DOHH2 (cell line): Measurements from ENCODE around the gene PCCA.
"Not testable (repeated sequence)": the region's sequence is repeated elsewhere in the genome, so short reads cannot be mapped to it uniquely, and the experiment has no call there.

Experiments
- H3F3A ChIP-seq: fragments of 200-600 bp; sonication (generic), shearing (Covaris generic); 2 replicates; pipeline ENCODE4 v1.6.0; 2016; ENCODE audit warnings: antibody characterized with exemption, mild to moderate bottlenecking; ENCODE audit not compliant: control insufficient read depth, insufficient read depth
- H3K27ac ChIP-seq: fragments of 200-600 bp; sonication (generic); 2 replicates; pipeline ENCODE4 v1.5.1; 2014; ENCODE audit warnings: low read depth, mild to moderate bottlenecking, low read length, moderate library complexity
- H3K27me3 ChIP-seq: fragments of 200-600 bp; sonication (generic); 2 replicates; pipeline ENCODE4 v1.6.1; 2014; ENCODE audit warnings: mild to moderate bottlenecking, low read length, mixed read lengths; ENCODE audit not compliant: control insufficient read depth
- H3K36me3 ChIP-seq: fragments of 200-600 bp; sonication (generic); 2 replicates; pipeline ENCODE4 v1.6.1; 2014; ENCODE audit warnings: mild to moderate bottlenecking, low read length, moderate library complexity, mixed read lengths; ENCODE audit not compliant: control insufficient read depth
- H3K4me1 ChIP-seq: fragments of 200-600 bp; sonication (generic); 2 replicates; pipeline ENCODE4 v1.6.1; 2014; ENCODE audit warnings: mild to moderate bottlenecking, low read length, mixed read lengths; ENCODE audit not compliant: control insufficient read depth
- H3K4me2 ChIP-seq: fragments of 200-600 bp; sonication (generic); 2 replicates; pipeline ENCODE4 v1.6.0; 2014; ENCODE audit warnings: mild to moderate bottlenecking, low read length, moderate library complexity
- H3K4me3 ChIP-seq: fragments of 200-600 bp; sonication (generic); 2 replicates; pipeline ENCODE4 v1.5.1; 2014; ENCODE audit warnings: mild to moderate bottlenecking, low read length, mixed read lengths
- H3K79me2 ChIP-seq: fragments of 200-600 bp; sonication (generic); 2 replicates; pipeline ENCODE4 v1.6.1; 2014; ENCODE audit warnings: mild to moderate bottlenecking, low read length, mixed read lengths; ENCODE audit not compliant: control insufficient read depth
- H3K9me2 ChIP-seq: fragments of 200-600 bp; sonication (generic); replicated peaks from 2 replicates; pipeline ENCODE4 v1.6.1; 2014; ENCODE audit warnings: mild to moderate bottlenecking, low read length, mixed read lengths; ENCODE audit not compliant: control insufficient read depth
- H3K9me3 ChIP-seq: fragments of 200-600 bp; sonication (generic); 2 replicates; pipeline ENCODE4 v1.6.1; 2014; ENCODE audit warnings: antibody characterized with exemption, low read length, mixed read lengths; ENCODE audit not compliant: control insufficient read depth, insufficient read depth
- H4K20me1 ChIP-seq: fragments of 200-600 bp; sonication (generic); 2 replicates; pipeline ENCODE4 v1.6.0; 2014; ENCODE audit warnings: low read depth, mild to moderate bottlenecking, antibody characterized with exemption, low read length, moderate library complexity; ENCODE audit not compliant: control insufficient read depth, insufficient read depth
- EZH2phosphoT487 ChIP-seq: fragments of 200-600 bp; sonication (generic); IDR thresholded peaks from 2 replicates; pipeline ENCODE4 v1.6.1; 2017; ENCODE audit warnings: borderline replicate concordance, mild to moderate bottlenecking, antibody characterized with exemption, low read length, moderate library complexity, mixed read lengths
- TF ChIP-seq, protein P1 (sequence below): fragments of 200-600 bp; sonication (generic); IDR thresholded peaks from one replicate; pipeline ENCODE4 v1.5.1; 2014; ENCODE audit warnings: antibody characterized with exemption, mild to moderate bottlenecking, low read depth, low read length; ENCODE audit not compliant: poor library complexity, severe bottlenecking

Gene PCCA

GRCh38 chr13:100148422-100148821 is 59.5 kb downstream of the PCCA start:
- no peaks in the 10 kb centered on the region for H3F3A ChIP-seq
- H3K4me1 ChIP-seq = no peaks in the 10 kb centered on the region
- no peaks in the 10 kb centered on the region for H3K79me2 ChIP-seq
- H3K36me3 ChIP-seq = no peaks in the 10 kb centered on the region
- TF ChIP-seq, protein P1, sequence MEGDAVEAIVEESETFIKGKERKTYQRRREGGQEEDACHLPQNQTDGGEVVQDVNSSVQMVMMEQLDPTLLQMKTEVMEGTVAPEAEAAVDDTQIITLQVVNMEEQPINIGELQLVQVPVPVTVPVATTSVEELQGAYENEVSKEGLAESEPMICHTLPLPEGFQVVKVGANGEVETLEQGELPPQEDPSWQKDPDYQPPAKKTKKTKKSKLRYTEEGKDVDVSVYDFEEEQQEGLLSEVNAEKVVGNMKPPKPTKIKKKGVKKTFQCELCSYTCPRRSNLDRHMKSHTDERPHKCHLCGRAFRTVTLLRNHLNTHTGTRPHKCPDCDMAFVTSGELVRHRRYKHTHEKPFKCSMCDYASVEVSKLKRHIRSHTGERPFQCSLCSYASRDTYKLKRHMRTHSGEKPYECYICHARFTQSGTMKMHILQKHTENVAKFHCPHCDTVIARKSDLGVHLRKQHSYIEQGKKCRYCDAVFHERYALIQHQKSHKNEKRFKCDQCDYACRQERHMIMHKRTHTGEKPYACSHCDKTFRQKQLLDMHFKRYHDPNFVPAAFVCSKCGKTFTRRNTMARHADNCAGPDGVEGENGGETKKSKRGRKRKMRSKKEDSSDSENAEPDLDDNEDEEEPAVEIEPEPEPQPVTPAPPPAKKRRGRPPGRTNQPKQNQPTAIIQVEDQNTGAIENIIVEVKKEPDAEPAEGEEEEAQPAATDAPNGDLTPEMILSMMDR = no peak
- no peak for TF ChIP-seq EZH2phosphoT487
- H3K9me2 ChIP-seq = no peaks in the 10 kb centered on the region
- H4K20me1 ChIP-seq = no peaks in the 10 kb centered on the region
- H3K4me3 ChIP-seq = no peak overlapping the region
- no peak overlapping the region for H3K4me2 ChIP-seq
- no peaks in the 10 kb centered on the region for H3K27me3 ChIP-seq
- H3K27ac ChIP-seq = no peak overlapping the region
- no peaks in the 10 kb centered on the region for H3K9me3 ChIP-seq

DNA sequence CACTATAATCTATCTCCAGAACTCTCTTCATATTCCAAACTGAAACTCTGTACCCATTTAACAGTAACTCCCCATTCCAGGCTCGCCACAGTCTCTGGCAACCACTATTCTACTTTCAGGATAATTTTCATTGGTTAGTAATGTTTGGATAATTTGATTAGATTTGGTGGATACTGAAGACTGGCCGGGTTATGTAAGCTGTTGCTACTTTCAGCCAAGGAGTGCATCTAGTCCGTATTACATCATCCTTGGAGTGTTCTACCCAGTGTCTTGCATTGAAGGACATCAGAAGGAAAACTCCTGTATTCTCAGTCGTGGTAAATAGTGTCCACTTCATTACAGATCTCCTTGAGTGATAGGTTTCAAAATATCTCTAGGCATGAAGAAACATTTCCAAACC is 60.5 kb downstream of the PCCA start:
- H3K27me3 ChIP-seq = no peaks in the 10 kb centered on the region
- no peak overlapping the region for H3K4me3 ChIP-seq
- no peak overlapping the region for H3K4me2 ChIP-seq
- H3K79me2 ChIP-seq = no peaks in the 10 kb centered on the region
- no peaks in the 10 kb centered on the region for H3K36me3 ChIP-seq
- H3K9me3 ChIP-seq = no peaks in the 10 kb centered on the region
- H3K27ac ChIP-seq = no peak overlapping the region
- TF ChIP-seq, protein P1 = no peak
- TF ChIP-seq EZH2phosphoT487 = no peak
- no peaks in the 10 kb centered on the region for H3F3A ChIP-seq
- H3K4me1 ChIP-seq = no peaks in the 10 kb centered on the region
- no peaks in the 10 kb centered on the region for H3K9me2 ChIP-seq
- H4K20me1 ChIP-seq = no peaks in the 10 kb centered on the region

DNA sequence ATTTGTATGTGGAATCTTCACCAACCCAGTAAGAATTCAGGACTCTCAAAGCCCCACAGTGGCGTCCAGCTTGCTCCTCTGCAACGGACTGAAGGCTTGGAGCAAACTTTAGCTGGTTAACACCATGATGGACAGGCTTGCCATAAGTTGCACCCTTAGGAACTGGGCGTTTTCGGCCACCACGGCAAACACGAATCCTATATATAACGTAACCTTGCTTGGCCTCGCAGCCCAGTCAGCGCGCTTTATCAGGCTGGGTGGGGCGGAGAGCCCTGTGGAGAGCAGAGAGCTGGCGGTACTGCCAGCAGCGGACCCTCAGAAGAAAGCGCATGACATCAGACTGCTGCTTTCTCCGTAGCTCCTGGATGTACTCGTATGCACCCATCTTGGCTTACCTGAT is 61.8 kb downstream of the PCCA start:
- H3K79me2 ChIP-seq, H3K4me1 ChIP-seq, H3K27me3 ChIP-seq, H3K9me3 ChIP-seq, H3K4me2 ChIP-seq, H3K27ac ChIP-seq, H3F3A ChIP-seq, H3K36me3 ChIP-seq, H3K9me2 ChIP-seq, H3K4me3 ChIP-seq, H4K20me1 ChIP-seq: not testable (repeated sequence)

DNA sequence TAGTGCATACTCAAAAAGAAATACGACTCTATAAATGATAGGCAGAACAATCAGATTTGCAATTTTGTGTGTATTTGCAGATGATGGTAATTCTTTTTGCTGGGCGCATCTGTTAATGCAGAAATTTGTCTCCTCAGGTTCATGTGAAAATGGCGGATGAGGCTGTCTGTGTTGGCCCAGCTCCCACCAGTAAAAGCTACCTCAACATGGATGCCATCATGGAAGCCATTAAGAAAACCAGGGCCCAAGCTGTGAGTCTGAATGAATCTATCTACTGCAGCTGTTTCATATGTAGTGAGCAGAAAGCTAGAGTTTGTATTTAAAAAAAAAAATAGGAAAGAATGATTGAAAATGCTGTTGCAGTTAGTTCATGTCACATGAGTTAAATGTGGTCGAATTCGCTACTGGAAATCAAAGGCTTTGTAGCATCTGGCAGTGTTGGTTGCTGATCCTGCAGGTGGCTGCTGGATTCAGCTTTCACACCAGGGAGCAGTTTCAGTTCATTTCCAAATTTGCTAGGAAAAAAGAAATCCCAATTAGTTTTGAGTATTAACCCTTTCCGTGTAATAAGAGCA is 66.0 kb downstream of the PCCA start:
- H3K9me2 ChIP-seq = no peaks in the 10 kb centered on the region
- no peaks in the 10 kb centered on the region for H3K36me3 ChIP-seq
- H3K27ac ChIP-seq = no peak overlapping the region
- H4K20me1 ChIP-seq = no peaks in the 10 kb centered on the region
- H3F3A ChIP-seq = no peaks in the 10 kb centered on the region
- no peaks in the 10 kb centered on the region for H3K4me1 ChIP-seq
- TF ChIP-seq EZH2phosphoT487 = no peak
- TF ChIP-seq, protein P1 = no peak
- H3K4me2 ChIP-seq = no peak overlapping the region
- H3K9me3 ChIP-seq = no peaks in the 10 kb centered on the region
- no peak overlapping the region for H3K4me3 ChIP-seq
- no peaks in the 10 kb centered on the region for H3K79me2 ChIP-seq
- H3K27me3 ChIP-seq = no peaks in the 10 kb centered on the region
